Epithelial cell of esophagus (primary cell): ENCODE measurements around the gene APCDD1L.

Experiments used
- DNase-seq: peaks from one replicate; pipeline ENCODE4 v3.0.0; 2010; ENCODE audit warnings: low read depth
- H3K4me3 ChIP-seq: 2 replicates; pipeline ENCODE4 v1.5.1; 2011; ENCODE audit warnings: mild to moderate bottlenecking, low read length, control low read depth
- TF ChIP-seq, protein P1 (sequence below): IDR thresholded peaks from 2 replicates; pipeline ENCODE4 v1.5.1; 2011; ENCODE audit warnings: low read depth, mild to moderate bottlenecking, low read length, control low read depth, inconsistent platforms; ENCODE audit not compliant: insufficient read depth; ENCODE audit errors: missing control alignments

APCDD1L gene

DNA sequence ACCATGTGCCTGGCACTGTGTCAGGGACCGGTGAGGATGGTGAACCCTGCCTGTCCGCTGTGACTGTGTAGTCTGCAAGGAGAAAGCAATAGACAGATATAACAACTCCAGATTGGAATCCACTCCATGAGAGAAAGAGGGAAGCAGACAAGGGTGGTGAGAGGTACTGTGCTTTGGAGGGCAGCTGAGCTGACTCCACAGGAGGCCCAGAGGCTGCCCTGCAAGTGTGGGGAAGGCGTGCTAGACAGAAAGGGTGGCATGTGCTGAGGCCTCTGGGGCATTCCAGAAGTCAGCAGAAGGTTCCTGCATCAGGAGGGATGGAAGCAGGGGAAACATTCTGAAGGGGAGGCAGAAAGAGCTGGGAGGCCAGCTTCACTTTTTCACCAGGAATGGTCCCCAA is 39.3 kb upstream of the APCDD1L start:
- no peak for DNase-seq
- no peak overlapping the region for H3K4me3 ChIP-seq
- TF ChIP-seq, protein P1, sequence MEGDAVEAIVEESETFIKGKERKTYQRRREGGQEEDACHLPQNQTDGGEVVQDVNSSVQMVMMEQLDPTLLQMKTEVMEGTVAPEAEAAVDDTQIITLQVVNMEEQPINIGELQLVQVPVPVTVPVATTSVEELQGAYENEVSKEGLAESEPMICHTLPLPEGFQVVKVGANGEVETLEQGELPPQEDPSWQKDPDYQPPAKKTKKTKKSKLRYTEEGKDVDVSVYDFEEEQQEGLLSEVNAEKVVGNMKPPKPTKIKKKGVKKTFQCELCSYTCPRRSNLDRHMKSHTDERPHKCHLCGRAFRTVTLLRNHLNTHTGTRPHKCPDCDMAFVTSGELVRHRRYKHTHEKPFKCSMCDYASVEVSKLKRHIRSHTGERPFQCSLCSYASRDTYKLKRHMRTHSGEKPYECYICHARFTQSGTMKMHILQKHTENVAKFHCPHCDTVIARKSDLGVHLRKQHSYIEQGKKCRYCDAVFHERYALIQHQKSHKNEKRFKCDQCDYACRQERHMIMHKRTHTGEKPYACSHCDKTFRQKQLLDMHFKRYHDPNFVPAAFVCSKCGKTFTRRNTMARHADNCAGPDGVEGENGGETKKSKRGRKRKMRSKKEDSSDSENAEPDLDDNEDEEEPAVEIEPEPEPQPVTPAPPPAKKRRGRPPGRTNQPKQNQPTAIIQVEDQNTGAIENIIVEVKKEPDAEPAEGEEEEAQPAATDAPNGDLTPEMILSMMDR: no peak

DNA sequence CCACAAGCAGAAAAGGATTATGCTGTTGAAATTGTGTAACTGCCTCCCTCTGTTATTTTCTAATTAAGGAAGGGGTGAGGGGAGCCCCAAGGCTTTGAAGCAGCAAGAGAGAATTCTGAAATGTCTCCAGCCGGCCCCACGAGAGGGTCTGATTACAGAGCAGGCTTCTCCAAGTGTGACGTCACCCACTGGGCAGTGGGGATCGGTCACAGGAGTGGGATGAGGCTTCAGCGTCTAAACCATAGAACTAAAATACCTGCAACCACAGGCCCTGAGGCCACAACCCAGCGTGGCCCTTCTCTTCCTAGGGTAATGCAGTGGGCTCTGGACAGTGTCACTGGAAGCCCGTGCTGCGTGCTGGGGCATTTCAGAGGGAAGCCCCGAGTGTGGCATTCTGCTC is 38.6 kb upstream of the APCDD1L start:
- TF ChIP-seq, protein P1: no peak
- no peak for DNase-seq
- H3K4me3 ChIP-seq: no peak overlapping the region

DNA sequence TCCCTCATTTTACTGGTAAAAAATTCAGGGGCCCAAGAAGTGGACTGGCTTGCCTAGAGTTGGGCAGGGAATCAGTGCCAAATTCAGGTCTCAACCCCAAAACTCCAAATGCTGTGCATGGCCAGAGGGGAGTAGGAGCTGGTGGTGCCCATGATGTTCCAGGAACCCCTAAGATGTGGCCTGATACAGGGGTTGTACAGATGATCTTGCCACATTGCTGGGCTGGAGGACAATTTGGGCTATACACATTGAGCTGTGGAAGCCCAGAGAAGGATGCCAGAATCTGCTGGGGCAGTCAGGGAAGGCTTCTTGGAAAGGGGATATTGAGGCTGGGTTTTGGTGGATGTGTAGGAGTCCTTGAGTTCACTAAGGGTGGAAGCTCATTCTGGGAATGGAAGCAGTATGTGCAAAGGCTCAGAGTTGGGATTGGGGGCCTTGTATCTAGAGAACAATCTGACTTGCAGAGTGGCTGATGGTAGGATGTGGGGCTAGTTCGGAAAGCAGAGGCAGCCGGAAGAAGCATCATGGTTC is 38.0 kb upstream of the APCDD1L start:
- DNase-seq: no peak

DNA sequence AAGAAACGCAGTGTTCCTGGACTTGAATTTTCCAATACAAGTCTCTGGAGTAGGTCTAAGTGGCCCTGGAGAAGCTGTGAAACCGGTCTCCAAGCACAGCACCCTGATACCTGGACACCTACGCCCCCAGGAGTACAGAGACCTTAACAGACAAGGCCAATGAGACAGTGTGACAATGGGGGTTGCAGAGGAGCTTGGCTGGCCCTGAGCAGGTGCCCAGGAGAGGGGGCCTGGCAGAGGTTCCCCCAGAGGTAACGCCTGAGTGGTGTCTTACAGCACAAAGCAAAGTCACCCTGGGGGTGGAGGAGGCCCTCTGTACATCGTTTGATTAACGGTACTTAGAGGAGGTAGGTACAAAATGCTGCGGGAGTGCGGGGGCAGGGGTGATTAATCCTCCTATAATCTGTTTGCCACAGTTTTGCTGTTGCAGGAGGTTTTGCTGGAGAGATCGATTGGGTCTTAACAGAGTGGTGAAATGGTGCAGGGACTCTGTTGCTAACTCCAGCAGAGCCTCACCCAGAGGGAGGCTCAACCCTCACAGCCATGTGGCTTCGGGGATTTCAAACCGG is 37.3 kb upstream of the APCDD1L start:
- no peak for DNase-seq
- TF ChIP-seq, protein P1: no peak

More for the DNA sequence above, 38.0 kb upstream of the APCDD1L start:
- H3K4me3 ChIP-seq: no peak overlapping the region
- TF ChIP-seq, protein P1: no peak

DNA sequence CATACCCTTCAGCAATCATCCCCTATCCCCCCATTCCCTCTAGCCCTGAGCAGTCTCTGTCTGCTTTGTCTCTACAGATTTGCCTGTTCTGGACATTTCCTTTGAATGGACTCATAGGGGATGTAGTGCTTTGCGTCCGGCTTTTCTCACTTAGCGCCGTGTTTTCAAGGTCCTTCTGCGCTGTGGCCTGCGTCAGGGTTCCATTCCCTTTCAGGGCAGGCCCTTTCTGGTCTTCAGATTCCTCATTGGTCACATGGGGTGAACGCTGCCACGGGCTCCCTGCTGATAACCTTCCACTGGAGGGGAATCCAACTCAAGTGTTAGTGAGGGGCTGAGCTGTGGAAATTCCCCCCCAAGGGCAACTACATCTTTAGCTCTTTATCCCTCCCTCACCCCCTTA is 36.4 kb upstream of the APCDD1L start:
- no peak overlapping the region for H3K4me3 ChIP-seq
- TF ChIP-seq, protein P1: no peak
- no peak for DNase-seq

More for the DNA sequence above, 37.3 kb upstream of the APCDD1L start:
- H3K4me3 ChIP-seq: no peak overlapping the region

DNA sequence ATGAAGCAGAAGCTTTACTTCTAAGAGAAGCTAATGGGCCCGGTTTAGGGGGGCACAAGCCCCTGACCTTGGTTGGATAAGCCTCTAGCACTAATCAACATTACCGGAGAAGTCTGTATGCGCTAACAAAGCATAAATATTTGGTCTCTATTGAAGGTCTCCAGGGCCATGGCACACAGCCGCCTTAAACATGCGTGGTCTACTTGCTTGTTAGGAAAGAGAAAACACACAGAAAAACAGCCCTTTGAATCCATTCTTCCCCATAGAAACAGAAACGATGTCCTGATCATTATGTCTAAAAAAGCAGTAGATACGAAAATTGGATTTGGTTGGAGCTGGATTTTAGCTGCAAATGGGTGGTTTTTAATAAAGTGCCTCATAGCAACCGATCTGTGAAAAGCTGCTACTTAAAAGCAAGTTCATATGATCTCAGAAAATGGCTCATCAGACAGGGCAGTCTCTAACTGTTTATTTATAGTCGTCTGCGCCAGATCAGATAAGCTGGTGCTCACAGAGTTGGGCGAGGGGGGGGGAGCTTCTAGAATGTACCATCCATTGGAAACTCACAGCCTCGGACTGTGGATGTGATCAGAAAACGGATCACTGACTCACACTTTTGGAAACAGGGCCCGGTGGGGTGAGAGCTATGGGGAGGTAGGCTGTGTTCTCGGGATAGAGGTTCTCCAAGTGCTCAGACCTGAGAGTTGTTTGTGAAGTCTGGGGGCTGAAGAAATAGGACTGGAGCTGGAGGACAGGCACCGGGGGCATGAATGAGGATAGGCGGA is 35.3 kb upstream of the APCDD1L start:
- TF ChIP-seq, protein P1: no peak

More for the DNA sequence above, 35.3 kb upstream of the APCDD1L start:
- no peak for DNase-seq
- H3K4me3 ChIP-seq: no peak overlapping the region
